A673 (cell line): ENCODE measurements around the gene PTMS. TPM values are rescaled to one million over a fixed set of nuclear protein-coding genes. Genes with fewer than 3 reads are reported as not detected.

Experiments
- BruUV-seq: library from RNA; stranded (reverse); fragments of 400-500 nt; replicated peaks from 2 replicates; lab custom pipeline; 2021; lab: Mats Ljungman, UMichigan
- CTCF ChIA-PET: fragments of 300-600 bp; sonication (Branson Sonifier 250); formaldehyde crosslinking; loops from one replicate; lab custom pipeline; 2022; ENCODE audit warnings: antibody characterized with exemption; lab: Charles Lee
- POLR2A ChIA-PET: fragments of 300-600 bp; sonication (Branson Sonifier 250); formaldehyde crosslinking; loops from one replicate; lab custom pipeline; 2022; ENCODE audit warnings: antibody characterized with exemption; ENCODE audit not compliant: low non-redundant PET; lab: Charles Lee
- DNase-seq: peaks from one replicate; pipeline ENCODE4 v3.0.0-alpha.2; 2015; ENCODE audit warnings: low spot score
- H3K27ac ChIP-seq: fragments of 200-600 bp; sonication (generic); 2 replicates; pipeline ENCODE4 v1.5.1; 2016; ENCODE audit warnings: mixed run types, low read depth, mild to moderate bottlenecking, mixed read lengths, antibody characterized with exemption, low read length; ENCODE audit not compliant: poor library complexity, severe bottlenecking
- H3K27me3 ChIP-seq: fragments of 200-600 bp; sonication (generic); replicated peaks from 2 replicates; pipeline ENCODE4 v1.6.1; 2017; ENCODE audit warnings: mixed run types, low read depth, mild to moderate bottlenecking, mixed read lengths, antibody characterized with exemption, low read length; ENCODE audit not compliant: insufficient read depth, poor library complexity
- H3K36me3 ChIP-seq: fragments of 200-600 bp; sonication (generic); 2 replicates; pipeline ENCODE4 v1.6.1; 2016; ENCODE audit warnings: mixed run types, mild to moderate bottlenecking, mixed read lengths, antibody characterized with exemption, low read length; ENCODE audit not compliant: insufficient read depth, poor library complexity, severe bottlenecking
- H3K4me1 ChIP-seq: fragments of 200-600 bp; sonication (generic); 2 replicates; pipeline ENCODE4 v1.6.1; 2017; ENCODE audit warnings: mixed run types, mild to moderate bottlenecking, mixed read lengths, antibody characterized with exemption, low read length; ENCODE audit not compliant: insufficient read depth, poor library complexity, severe bottlenecking
- H3K4me3 ChIP-seq: fragments of 200-600 bp; sonication (generic); 2 replicates; pipeline ENCODE4 v1.5.1; 2016; ENCODE audit warnings: low read depth, mixed run types, mild to moderate bottlenecking, mixed read lengths, low read length; ENCODE audit not compliant: poor library complexity, severe bottlenecking
- H3K9me3 ChIP-seq: fragments of 200-600 bp; sonication (generic); 2 replicates; pipeline ENCODE4 v1.6.1; 2016; ENCODE audit warnings: mixed run types, low read depth, mild to moderate bottlenecking, mixed read lengths, antibody characterized with exemption, low read length; ENCODE audit not compliant: poor library complexity, severe bottlenecking
- EZH2 ChIP-seq: fragments of 200-600 bp; sonication (generic); IDR thresholded peaks from 2 replicates; pipeline ENCODE4 v1.6.1; 2017; ENCODE audit warnings: borderline replicate concordance, low read depth, mild to moderate bottlenecking, mixed read lengths, antibody characterized with exemption, low read length; ENCODE audit not compliant: poor library complexity, severe bottlenecking
- intact Hi-C: fragments of 100-400 bp; cut with micrococcal nuclease; formaldehyde crosslinking; loops from one replicate; pipeline ENCODE4 v1.10.0; 2022; ENCODE audit not compliant: unreplicated experiment
- total RNA-seq: library from RNA; stranded (reverse); gene quantifications from 2 replicates; pipeline ENCODE4 v1.2.3, GENCODE V29; 2021
- TF ChIP-seq, protein P1 (sequence below): fragments of 300-800, 200-600 bp; sonication (generic); conservative IDR thresholded peaks from 2 replicates; pipeline ENCODE4 v1.5.1; 2017; ENCODE audit warnings: low read depth, mild to moderate bottlenecking, antibody characterized with exemption, low read length, moderate library complexity, mixed read lengths

PTMS gene
- total RNA-seq, 1 experiment from 2014 or later = 620 TPM

DNA sequence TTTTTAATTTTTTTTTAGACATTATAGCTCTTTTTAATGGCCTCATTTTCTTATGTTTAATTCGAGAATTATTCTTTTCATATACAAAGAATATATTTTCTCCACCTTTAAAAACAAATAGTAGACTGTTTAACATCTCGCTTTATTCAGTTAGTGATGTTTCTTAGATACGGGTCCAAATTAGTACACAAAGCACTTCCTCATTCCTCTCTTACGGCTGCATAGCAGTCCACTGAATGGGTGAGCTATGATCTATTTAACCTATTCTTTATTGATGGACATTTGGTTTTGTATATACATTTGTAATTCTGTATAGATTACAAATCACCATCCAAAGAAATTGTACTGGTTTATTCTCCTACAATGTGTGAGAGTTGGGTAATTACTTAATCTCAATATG lies 47.2 kb downstream of the PTMS start:
- H3K27ac ChIP-seq = no peak overlapping the region
- no TSS peak for BruUV-seq
- H3K9me3 ChIP-seq = no peaks in the 10 kb centered on the region
- no peaks in the 10 kb centered on the region for H3K27me3 ChIP-seq
- CTCF ChIA-PET = interaction anchor here (0.6 to 0.7 kb wide), 2 partner anchors 21 to 120 kb away, joined by 3 to 5 read pairs; no protein-coding TSS in a partner anchor
- H3K4me1 ChIP-seq = no peaks in the 10 kb centered on the region
- H3K36me3 ChIP-seq = no peaks in the 10 kb centered on the region
- intact Hi-C loops = no loop called here
- H3K4me3 ChIP-seq = no peak overlapping the region
- TF ChIP-seq EZH2 = no peak
- TF ChIP-seq, protein P1, sequence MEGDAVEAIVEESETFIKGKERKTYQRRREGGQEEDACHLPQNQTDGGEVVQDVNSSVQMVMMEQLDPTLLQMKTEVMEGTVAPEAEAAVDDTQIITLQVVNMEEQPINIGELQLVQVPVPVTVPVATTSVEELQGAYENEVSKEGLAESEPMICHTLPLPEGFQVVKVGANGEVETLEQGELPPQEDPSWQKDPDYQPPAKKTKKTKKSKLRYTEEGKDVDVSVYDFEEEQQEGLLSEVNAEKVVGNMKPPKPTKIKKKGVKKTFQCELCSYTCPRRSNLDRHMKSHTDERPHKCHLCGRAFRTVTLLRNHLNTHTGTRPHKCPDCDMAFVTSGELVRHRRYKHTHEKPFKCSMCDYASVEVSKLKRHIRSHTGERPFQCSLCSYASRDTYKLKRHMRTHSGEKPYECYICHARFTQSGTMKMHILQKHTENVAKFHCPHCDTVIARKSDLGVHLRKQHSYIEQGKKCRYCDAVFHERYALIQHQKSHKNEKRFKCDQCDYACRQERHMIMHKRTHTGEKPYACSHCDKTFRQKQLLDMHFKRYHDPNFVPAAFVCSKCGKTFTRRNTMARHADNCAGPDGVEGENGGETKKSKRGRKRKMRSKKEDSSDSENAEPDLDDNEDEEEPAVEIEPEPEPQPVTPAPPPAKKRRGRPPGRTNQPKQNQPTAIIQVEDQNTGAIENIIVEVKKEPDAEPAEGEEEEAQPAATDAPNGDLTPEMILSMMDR = no peak
- no peak for DNase-seq
- POLR2A ChIA-PET = no interaction called here

DNA sequence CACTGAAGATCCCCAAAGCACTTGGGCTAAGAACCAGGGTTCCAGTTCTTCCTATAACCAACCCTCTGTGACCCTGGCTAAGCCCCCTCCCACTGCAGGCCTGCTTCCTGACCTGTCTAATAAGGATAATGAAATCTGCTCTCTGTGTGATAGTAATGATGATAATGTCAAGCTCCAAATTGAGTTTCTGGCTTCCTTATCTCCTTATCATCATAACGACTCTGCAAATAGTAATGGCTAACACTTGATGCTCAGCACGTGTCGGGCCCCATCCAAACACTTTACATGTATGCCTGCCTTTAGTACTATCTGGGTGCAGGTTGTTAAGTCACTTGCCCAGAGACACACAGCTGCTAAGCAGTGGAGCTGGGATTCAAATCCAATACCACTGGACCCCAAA lies 50.4 kb downstream of the PTMS start:
- no peak overlapping the region for H3K27ac ChIP-seq
- no peak for TF ChIP-seq EZH2
- TF ChIP-seq, protein P1 = no peak
- no peak for DNase-seq
- POLR2A ChIA-PET = no interaction called here
- H3K36me3 ChIP-seq = no peaks in the 10 kb centered on the region
- intact Hi-C loops = no loop called here
- H3K4me1 ChIP-seq = peaks cover 7% of the 10 kb centered on the region
- BruUV-seq = no TSS peak
- H3K4me3 ChIP-seq = no peak overlapping the region
- H3K9me3 ChIP-seq = no peaks in the 10 kb centered on the region
- CTCF ChIA-PET = no interaction called here
- no peaks in the 10 kb centered on the region for H3K27me3 ChIP-seq

DNA sequence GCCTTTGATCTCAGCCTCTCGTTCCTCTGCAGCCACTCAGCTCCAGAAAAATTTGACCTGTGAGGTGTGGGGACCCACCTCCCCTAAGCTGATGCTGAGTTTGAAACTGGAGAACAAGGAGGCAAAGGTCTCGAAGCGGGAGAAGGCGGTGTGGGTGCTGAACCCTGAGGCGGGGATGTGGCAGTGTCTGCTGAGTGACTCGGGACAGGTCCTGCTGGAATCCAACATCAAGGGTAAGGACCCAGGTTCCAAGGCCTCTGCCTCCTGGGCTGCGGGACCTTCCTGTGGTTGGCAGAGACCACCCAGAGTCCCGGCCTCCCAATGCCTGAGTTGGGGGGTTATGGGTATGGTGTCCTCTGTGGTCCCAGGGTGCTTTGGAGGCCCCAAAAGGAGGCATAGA lies 50.9 kb downstream of the PTMS start:
- no peak for TF ChIP-seq EZH2
- TF ChIP-seq, protein P1 = no peak
- H3K27me3 ChIP-seq = no peaks in the 10 kb centered on the region
- POLR2A ChIA-PET = no interaction called here
- no peaks in the 10 kb centered on the region for H3K36me3 ChIP-seq
- no peaks in the 10 kb centered on the region for H3K9me3 ChIP-seq
- CTCF ChIA-PET = no interaction called here
- no peak overlapping the region for H3K4me3 ChIP-seq
- no TSS peak for BruUV-seq
- intact Hi-C loops = no loop called here
- H3K27ac ChIP-seq = no peak overlapping the region
- DNase-seq = no peak
- peaks cover 11% of the 10 kb centered on the region for H3K4me1 ChIP-seq
